ENCODE results near the gene PTPN22. TPM values are rescaled to one million over a fixed set of nuclear protein-coding genes. Genes with fewer than 3 reads are reported as not detected.

PTPN22 gene
- total and polyA plus RNA-seq, 9 of the 15 experiments (the other 6 are each of a cell fraction or from before 2014, with no cell fraction given): 0.45 to 4.6 (median 1.1) TPM

- TF ChIP-seq E2F6 (IDR thresholded peaks at IDR 0.05; ENCODE audit: borderline replicate concordance in 1 of 2, extremely low read depth in 1 of 2, insufficient read depth in 1 of 2, insufficient read length in 1 of 2, low read depth in 1 of 2, low read length in 1 of 2, poor library complexity in 1 of 2, severe bottlenecking in 1 of 2) (no peak), NCOA2 (IDR thresholded peaks at IDR 0.05; ENCODE audit: partially characterized antibody in 2 of 2) (no peak), ZNF699 (CRISPR knock-in tag; IDR thresholded peaks at IDR 0.05; ENCODE audit: insufficient replicate concordance) (no peak), FOXA1 (IDR thresholded peaks at IDR 0.05; ENCODE audit: borderline replicate concordance) (no peak), SMAD2 (IDR thresholded peaks at IDR 0.05; ENCODE audit: low read depth, low read length) (no peak), CREM (IDR thresholded peaks at IDR 0.05; ENCODE audit: low read depth) (no peak), TFAM (CRISPR knock-in tag; conservative IDR thresholded peaks at IDR 0.05) (no peak), E2F5 (CRISPR knock-in tag; IDR thresholded peaks at IDR 0.05) (no peak), ZNF324 (CRISPR knock-in tag; IDR thresholded peaks at IDR 0.05) (no peak), NR2C1 (IDR thresholded peaks at IDR 0.05) (no peak), NR2C1 (tag; IDR thresholded peaks at IDR 0.05) (no peak)
Observed at GRCh38 chr1:113881661-113882060, 10.1 kb upstream of the PTPN22 start (continued).

Data from K562 (cell line).